ENCODE measurements around the gene TOMM34. TPM values are rescaled to one million over a fixed set of nuclear protein-coding genes. Genes with fewer than 3 reads are reported as not detected.
A peak's percentile ranks its signal among the peaks of the same experiment; 100 is the strongest.

The TOMM34 gene
- polyA plus RNA-seq, 1 donor (not counting 4 experiments of a cell fraction or from before 2014, with no cell fraction given) = 32.9 TPM

DNA sequence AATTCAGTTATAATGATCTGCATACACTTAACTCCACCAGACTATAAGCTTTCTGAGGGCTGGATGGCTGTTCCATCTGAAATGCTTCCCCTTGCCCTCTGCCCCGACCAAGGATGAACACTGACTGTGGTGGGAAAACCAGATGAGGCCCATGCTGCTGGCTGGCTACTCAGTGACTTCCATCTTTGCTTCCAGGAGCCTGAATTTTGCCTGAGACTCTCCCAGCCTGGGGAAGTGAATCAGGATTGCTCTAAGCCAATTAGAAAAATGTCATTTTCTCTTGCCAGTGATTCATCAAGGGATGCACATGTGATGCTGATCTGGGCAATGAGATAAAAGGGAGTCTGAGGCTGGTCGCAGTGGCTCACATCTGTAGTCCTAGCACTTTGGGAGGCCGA is 1.7 kb upstream of the TOMM34 start:
- H3K27ac ChIP-seq (ENCODE audit: control insufficient read depth, insufficient read depth, low read length) = peak overlapping the region; percentile 24
- H4K20me1 ChIP-seq (ENCODE audit: control insufficient read depth, extremely low read depth, insufficient read depth, low read length) = peaks cover 4% of the 10 kb centered on the region
- no peak for FAIRE-seq
- DNase-seq (ENCODE audit: low read depth, low spot score) = no peak
- peak overlapping the region; percentile 71 for H2AFZ ChIP-seq (ENCODE audit: control insufficient read depth, low read length)
- no peak for TF ChIP-seq EZH2 (IDR thresholded peaks at IDR 0.05; ENCODE audit: low read length)
- TF ChIP-seq, protein P1, sequence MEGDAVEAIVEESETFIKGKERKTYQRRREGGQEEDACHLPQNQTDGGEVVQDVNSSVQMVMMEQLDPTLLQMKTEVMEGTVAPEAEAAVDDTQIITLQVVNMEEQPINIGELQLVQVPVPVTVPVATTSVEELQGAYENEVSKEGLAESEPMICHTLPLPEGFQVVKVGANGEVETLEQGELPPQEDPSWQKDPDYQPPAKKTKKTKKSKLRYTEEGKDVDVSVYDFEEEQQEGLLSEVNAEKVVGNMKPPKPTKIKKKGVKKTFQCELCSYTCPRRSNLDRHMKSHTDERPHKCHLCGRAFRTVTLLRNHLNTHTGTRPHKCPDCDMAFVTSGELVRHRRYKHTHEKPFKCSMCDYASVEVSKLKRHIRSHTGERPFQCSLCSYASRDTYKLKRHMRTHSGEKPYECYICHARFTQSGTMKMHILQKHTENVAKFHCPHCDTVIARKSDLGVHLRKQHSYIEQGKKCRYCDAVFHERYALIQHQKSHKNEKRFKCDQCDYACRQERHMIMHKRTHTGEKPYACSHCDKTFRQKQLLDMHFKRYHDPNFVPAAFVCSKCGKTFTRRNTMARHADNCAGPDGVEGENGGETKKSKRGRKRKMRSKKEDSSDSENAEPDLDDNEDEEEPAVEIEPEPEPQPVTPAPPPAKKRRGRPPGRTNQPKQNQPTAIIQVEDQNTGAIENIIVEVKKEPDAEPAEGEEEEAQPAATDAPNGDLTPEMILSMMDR (optimal IDR thresholded peaks at IDR 0.05 in 1 of 3, IDR thresholded peaks at IDR 0.05 in 1 of 3, conservative IDR thresholded peaks at IDR 0.05 in 1 of 3; ENCODE audit: extremely low read depth in 1 of 3, insufficient read depth in 2 of 3, low read length in 3 of 3) = no peak
- dilution Hi-C loops (cut with MboI; ENCODE audit: extremely low pct_ligation_motif_present, low sequenced_read_pairs) = no loop called here
- peaks cover 39% of the 10 kb centered on the region for H3K79me2 ChIP-seq (ENCODE audit: control insufficient read depth, insufficient read depth, low read length)
- no peaks in the 10 kb centered on the region for H3K9me3 ChIP-seq (ENCODE audit: control insufficient read depth, low read depth, low read length)
- H3K36me3 ChIP-seq (ENCODE audit: control insufficient read depth in 2 of 2, extremely low read depth in 1 of 2, insufficient read depth in 2 of 2, low read length in 2 of 2) = peaks cover 1 to 7% of the 10 kb centered on the region in 2 experiments
- H3K27me3 ChIP-seq (ENCODE audit: control insufficient read depth, extremely low read depth, insufficient read depth, low read length) = no peaks in the 10 kb centered on the region
- H3K4me3 ChIP-seq (ENCODE audit: control insufficient read depth in 2 of 3, extremely low read depth in 1 of 3, insufficient read depth in 2 of 3, low read depth in 1 of 3, low read length in 3 of 3) = no peak overlapping the region
- H3K9me1 ChIP-seq (ENCODE audit: control insufficient read depth, extremely low read depth, insufficient read depth, low read length) = peaks cover 5% of the 10 kb centered on the region
- H3K4me2 ChIP-seq (ENCODE audit: control insufficient read depth, extremely low read depth, insufficient read depth, low read depth, low read length) = no peak overlapping the region
- no peak overlapping the region for H3K9ac ChIP-seq (ENCODE audit: control insufficient read depth, extremely low read depth, insufficient read depth, low read length)
- peaks cover 30% of the 10 kb centered on the region for H3K4me1 ChIP-seq (ENCODE audit: control insufficient read depth, extremely low read depth, insufficient read depth, low read length)

DNA sequence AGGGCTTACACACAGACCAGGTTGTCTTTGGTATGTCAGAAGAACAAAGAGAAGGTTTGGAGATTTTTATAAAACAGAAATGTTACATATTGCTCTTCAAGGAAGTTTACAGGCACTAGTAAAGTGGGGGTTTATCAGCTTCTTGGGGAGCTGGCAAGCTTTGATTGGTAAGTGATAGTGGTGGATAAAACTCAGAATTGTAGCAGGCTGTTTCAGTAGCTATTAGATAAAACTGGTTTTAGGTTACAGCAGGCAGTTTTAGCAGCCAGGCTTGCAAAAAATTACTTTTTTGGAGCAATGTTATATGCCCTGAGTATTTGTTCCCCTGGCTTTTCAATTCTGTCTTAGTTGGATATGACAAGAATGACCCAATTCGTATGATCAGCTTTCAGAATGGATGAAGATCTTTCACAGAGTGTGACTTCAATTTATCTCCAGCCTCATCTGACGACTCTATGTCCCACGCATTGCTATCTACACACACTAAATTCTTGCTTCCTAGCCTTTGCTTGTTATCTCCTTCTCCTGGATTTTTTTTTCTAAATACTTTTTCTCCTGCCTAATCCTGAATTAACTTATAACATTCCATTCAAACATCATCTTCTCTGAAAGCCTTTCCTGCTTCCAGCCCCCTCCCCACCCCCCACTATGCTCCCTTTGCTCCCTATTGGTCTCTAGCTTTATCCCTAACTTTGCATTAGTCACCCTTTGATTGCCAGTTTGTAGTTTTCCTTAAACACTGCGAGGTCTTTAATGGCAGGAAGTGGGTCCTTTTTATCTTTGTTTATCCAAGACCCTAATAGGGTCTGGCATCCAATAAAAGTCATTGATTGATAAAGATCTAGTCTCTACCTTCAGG is 1.0 kb upstream of the TOMM34 start:
- Histone ChIP-seq H3K79me2 (ENCODE audit: control insufficient read depth, insufficient read depth, low read length) (peaks cover 38% of the 10 kb centered on the region), H3K9ac (ENCODE audit: control insufficient read depth, extremely low read depth, insufficient read depth, low read length) (no peak overlapping the region), H3K4me1 (ENCODE audit: control insufficient read depth, extremely low read depth, insufficient read depth, low read length) (peaks cover 35% of the 10 kb centered on the region), H2AFZ (ENCODE audit: control insufficient read depth, low read length) (peak overlapping the region; percentile 71), H3K4me2 (ENCODE audit: control insufficient read depth, extremely low read depth, insufficient read depth, low read depth, low read length) (no peak overlapping the region), H3K27me3 (ENCODE audit: control insufficient read depth, extremely low read depth, insufficient read depth, low read length) (no peaks in the 10 kb centered on the region), H3K36me3 (ENCODE audit: control insufficient read depth in 2 of 2, extremely low read depth in 1 of 2, insufficient read depth in 2 of 2, low read length in 2 of 2) (peaks cover 2 to 11% of the 10 kb centered on the region in 2 experiments), H4K20me1 (ENCODE audit: control insufficient read depth, extremely low read depth, insufficient read depth, low read length) (peaks cover 6% of the 10 kb centered on the region), H3K4me3 (ENCODE audit: control insufficient read depth in 2 of 3, extremely low read depth in 1 of 3, insufficient read depth in 2 of 3, low read depth in 1 of 3, low read length in 3 of 3) (no peak overlapping the region), H3K9me3 (ENCODE audit: control insufficient read depth, low read depth, low read length) (no peaks in the 10 kb centered on the region), H3K9me1 (ENCODE audit: control insufficient read depth, extremely low read depth, insufficient read depth, low read length) (peaks cover 5% of the 10 kb centered on the region), H3K27ac (ENCODE audit: control insufficient read depth, insufficient read depth, low read length) (peak overlapping the region; percentile 24)
- TF ChIP-seq EZH2 (IDR thresholded peaks at IDR 0.05; ENCODE audit: low read length) = no peak
- TF ChIP-seq, protein P1 (optimal IDR thresholded peaks at IDR 0.05 in 1 of 3, IDR thresholded peaks at IDR 0.05 in 1 of 3, conservative IDR thresholded peaks at IDR 0.05 in 1 of 3; ENCODE audit: extremely low read depth in 1 of 3, insufficient read depth in 2 of 3, low read length in 3 of 3) = no peak
- dilution Hi-C loops (cut with MboI; ENCODE audit: extremely low pct_ligation_motif_present, low sequenced_read_pairs) = no loop called here
- FAIRE-seq (no peak), DNase-seq (ENCODE audit: low read depth, low spot score) (no peak)

Data from keratinocyte (primary cell).